NCI-H2029 treated with DMSO at 0.1 percent for 48 hours (cell line): ENCODE results near the gene CAV2.

Experiments used
- DNase-seq: peaks from one replicate; lab custom pipeline; 2025; lab: John Stamatoyannopoulos, UW

Gene CAV2

GRCh38 chr7:116547347-116547746, 47.8 kb downstream of the CAV2 start:
- DNase-seq, result no peak

GRCh38 chr7:116548506-116548905, 49.0 kb downstream of the CAV2 start:
- no peak for DNase-seq

DNA sequence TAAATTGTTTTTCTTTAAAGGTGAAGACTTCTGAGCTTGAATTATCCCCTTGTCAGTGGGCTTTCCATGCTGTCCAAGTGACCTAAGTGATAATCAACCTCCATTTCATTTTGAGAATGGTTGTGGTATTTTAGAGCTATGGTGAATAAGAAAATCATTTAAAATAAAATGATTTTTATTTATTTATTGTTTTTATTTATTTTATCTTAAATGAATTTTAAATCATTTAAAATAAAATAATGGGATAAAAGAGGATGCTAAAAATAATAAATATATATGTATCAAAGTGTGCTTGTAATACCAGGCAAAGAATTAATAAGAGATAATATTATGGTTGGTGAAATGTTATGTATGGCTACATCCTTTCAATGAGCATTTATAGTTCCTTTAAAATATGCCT, 49.8 kb downstream of the CAV2 start:
- DNase-seq, result no peak

- DNase-seq, result no peak
Observed at GRCh38 chr7:116551692-116552091, 52.2 kb downstream of the CAV2 start.

GRCh38 chr7:116552602-116553001, 53.1 kb downstream of the CAV2 start:
- DNase-seq, result no peak

DNA sequence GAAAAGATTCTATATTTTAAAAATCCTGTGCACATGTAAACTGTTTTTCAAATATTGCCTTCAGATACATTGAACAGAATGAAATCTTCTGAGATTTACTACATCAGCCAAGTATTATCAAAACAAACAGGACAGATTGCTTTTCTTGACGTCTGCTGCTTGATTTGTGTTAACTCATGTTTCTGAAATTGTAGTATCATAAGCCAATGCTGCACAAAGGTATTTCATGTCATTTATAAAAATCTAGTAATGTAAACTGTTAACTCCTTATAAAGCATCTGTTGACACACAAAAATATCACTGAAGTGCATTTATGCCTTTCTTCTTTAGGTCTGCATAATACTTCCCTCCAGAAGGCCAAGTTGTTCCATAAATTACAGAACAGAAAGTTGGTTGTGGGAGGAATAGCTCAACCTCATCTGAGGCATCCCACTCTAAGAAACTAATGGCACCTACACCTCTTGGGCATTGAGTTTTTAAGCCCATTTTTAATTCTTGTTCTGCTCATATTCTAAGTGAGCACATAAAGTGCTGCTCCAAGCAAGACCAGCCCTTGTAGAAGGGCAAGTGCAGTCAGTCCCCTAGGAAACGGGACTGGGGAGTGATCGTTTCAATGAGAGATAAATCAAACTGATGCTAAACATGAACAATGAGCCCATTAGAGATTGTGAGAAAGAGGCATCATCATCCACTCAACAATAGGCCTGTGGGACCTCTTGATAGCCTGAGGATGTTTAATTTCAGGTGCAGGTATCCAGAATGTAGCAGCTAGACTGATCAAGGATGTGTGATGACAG, 53.8 kb downstream of the CAV2 start:
- DNase-seq, result no peak

DNA sequence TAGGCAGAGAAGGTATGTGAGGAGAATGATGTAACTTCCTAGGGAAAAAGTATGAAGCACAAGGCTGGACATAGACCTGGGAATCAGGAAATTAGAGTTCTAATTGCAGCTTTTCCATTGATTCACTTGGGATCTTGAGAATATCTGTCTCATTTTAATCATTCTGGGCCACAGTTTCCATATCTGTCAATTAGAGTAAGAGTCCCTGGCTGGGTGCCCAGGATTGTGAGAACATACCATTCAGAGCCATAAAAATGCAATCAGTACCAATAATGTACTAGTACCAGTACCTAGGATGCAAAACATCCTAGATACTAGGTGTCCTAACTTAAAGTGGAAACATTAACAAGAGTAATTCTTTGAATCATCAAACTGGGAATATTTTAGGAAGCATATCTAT, 54.9 kb downstream of the CAV2 start:
- DNase-seq, result no peak

- DNase-seq, result no peak
Observed at GRCh38 chr7:116554911-116555310, 55.4 kb downstream of the CAV2 start.

GRCh38 chr7:116557066-116557585, 57.6 kb downstream of the CAV2 start:
- no peak for DNase-seq

DNA sequence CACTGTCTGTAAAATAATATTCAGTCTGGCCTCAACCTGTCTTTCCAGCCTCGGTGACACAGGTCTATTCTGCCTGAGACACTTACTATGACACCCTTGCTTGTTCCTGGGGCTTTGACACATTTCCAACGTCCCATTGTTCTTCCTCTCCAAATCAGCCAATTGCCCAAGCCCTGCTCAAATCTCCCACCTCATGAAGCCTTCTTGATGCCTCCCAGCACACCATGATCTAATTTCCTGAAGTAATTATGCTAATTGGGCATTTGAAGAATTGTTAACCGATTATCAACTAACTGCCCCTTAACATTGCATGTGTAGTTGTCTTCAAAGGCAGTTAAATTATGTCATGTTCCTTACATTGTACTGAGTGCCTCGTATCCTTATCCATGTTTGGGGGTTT, 58.4 kb downstream of the CAV2 start:
- DNase-seq, result no peak
